Measurements from ENCODE around the gene PLEKHH1.

DNA sequence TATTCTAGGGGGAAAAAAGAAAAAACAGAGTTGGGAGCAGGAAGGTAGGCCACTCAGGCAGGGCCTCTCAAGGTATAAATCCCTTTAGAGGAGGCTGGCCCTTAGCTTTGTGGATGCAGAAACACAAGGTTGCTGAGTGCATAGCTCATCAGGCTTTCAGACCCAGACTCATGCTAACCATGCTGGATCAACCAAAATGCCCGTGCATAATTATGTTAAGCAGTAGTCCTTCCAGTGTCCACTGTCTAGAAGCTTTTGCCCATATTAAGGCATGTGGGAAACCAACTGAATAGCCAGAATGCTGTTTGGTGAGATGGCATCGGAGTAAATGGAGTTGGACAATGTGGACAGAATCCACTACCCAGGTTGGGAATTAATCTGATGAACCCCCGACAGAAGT, 105.6 kb downstream of the PLEKHH1 start:
- TF ChIP-seq EZH2 (IDR thresholded peaks at IDR 0.05) (no peak), POLR2AphosphoS5 (IDR thresholded peaks at IDR 0.05; ENCODE audit: borderline replicate concordance, low read depth, low read length) (no peak), FOXP2 (optimal IDR thresholded peaks at IDR 0.05; ENCODE audit: control extremely low read depth, extremely low read length, insufficient read depth) (no peak)

Measured in SK-N-MC (cell line).